Kidney glomerular epithelial cell (primary cell): ENCODE results near the gene NLK.

Experiments used
- DNase-seq: peaks from one replicate; lab custom pipeline; 2025; lab: John Stamatoyannopoulos, UW

Gene NLK

GRCh38 chr17:28113269-28113668 lies 70.8 kb downstream of the NLK start:
- DNase-seq: no peak

- DNase-seq: no peak
Observed at GRCh38 chr17:28115046-28115445, 72.6 kb downstream of the NLK start.

DNA sequence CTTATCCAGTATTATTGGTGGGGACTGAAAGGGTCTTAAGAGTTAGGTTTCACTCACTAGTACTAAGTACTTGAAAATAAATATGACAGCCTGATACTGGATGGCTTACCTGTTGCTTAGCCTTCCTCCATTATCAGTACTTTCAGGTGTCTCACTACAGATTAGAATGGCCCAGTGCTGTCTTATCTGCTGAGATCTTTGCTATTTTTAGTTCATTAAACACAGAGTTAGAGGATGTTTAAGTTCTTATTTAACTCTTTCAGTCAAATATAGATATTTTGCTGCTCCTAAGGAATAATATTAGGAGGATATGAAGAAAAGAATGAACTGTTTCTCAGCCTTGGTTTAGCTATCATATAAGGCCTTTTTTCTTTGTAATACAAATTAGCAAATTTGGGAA lies 74.8 kb downstream of the NLK start:
- no peak for DNase-seq

GRCh38 chr17:28118362-28118761 lies 75.9 kb downstream of the NLK start:
- no peak for DNase-seq

- no peak for DNase-seq
Observed at GRCh38 chr17:28119046-28119445, 76.6 kb downstream of the NLK start.

- no peak for DNase-seq
Observed at GRCh38 chr17:28119560-28119959, 77.1 kb downstream of the NLK start.

DNA sequence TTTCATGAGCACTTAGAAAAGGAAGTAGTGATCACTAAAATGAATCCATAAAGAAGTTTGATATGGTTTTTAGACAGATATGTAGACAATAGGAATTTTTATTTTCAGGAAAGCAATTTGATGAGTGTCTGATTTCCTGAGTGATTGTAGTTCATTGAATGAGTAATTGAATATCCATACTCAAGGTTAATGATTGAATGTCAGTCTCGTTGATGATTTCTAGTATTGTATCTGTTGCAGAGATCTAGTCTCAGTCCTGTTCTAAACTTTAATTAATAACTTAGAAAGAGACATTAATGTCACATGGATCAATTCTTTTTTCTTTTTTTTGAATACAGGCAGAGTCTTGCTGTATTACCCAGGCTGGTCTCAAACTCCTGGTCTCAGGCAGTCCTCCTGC lies 78.3 kb downstream of the NLK start:
- no peak for DNase-seq

DNA sequence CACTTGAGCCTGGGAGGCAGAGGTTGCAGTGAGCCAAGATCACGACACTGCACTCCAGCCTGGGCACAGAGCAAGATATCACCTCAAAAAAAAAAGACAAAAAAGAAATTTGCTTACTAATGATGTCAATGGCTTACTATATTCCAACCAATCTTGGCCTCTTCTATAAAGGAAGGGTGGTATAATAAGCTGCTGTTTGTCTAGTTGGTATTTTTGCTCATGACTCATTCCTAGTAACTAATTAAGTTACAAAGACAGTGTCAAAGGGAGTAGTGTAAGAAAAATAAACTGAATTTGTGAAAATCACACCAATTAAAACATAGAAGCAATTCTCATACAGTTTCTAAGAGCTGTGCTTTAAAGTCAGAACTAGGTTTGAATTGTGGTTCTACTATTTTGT lies 82.5 kb downstream of the NLK start:
- DNase-seq: peak; percentile 59

GRCh38 chr17:28125526-28126378 lies 83.3 kb downstream of the NLK start:
- peak; percentile 20 for DNase-seq

- DNase-seq: no peak
Observed at GRCh38 chr17:28127196-28127595, 84.7 kb downstream of the NLK start.

DNA sequence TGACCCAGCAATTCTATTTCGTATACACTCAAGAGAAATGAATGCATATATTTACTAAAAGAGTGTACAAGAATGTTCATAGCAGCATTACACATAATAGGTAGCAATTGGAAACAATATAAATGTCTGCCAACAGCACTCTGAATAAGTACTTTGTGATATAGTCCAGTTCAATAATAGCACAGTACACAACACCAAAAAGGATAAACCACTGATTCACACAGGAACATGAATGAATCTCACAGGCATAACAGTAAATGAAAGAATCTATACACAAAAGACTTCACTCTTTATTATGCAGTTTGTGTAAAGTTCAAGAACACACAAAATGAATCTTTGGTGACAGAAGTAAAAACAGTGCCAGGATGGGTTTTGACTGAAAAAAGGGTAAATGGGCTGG lies 86.3 kb downstream of the NLK start:
- no peak for DNase-seq

DNA sequence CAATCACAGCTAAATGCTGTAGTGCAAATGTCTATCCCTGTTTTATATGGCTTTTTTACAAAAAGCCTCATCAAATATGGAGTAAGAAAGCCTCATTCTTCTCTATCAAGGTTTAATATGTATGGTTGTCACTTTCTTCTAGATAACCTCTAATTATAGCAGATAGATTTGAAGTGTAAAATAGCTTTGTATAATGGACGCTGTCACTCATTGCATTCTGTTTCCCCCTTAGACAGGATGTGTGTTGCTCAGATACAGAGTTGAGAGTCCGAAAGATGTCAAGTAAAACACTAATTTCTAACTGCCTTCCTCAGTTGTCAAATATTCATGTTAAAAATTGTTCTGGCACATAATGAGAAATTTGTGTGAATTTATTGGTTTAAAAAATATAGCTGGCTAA lies 88.0 kb downstream of the NLK start:
- DNase-seq: no peak

DNA sequence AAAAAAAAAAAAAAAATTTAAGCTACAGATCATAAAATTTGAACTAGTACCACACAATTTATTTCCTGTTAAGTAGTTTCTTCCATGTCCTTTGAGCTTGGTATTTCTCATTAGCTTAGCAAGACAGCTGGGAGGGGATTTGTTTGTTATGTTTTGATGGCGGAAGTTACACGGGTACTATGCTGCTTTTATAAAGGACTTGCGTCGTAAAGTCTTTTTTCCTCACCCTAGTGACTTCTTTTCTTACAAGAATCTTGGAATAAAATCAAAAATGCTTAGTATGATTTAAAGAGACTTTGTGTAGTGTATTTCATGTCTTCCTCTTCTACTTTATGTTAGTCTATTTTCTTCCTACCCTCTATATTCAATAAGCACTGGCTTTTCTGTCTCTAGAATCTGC lies 89.1 kb downstream of the NLK start:
- no peak for DNase-seq

- peak; percentile 32 for DNase-seq
Observed at GRCh38 chr17:28133562-28133970, 91.1 kb downstream of the NLK start.

DNA sequence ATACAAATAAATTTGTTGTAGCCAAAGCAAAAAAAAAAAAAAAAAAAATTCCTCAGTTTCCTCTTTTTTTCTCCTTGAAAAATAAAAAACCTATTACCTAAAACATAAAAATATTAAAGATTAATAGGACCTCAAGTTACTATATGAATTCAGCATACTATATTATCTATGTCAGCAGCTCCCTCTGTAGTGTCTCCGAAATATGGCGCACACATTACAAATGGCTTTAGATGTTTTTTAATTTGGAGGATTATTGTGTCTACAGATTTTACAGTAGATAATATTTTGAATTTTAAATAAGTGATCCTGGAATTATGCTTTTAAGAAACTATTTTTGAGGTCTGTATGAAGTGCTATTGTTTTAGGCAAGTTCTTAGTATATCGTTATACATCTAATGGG lies 94.4 kb downstream of the NLK start:
- no peak for DNase-seq

DNA sequence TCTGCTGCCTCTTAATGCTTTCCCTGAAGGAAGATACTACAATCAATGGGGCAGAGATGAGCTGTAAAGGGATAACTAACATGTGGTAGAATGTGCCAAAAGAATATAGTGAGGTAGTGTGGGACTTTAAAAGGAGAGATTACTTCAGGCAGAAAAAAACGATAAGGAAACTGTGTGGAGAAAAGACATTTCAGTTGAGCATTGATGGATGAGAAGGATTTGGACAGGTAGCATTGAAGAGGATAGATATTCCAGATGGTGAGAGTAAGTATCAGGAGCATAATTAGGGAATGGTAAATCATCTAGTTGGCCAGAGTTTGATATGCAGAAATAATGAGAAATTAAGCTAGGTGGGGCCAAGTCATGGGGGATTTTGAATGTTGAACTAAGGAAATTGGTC lies 97.3 kb downstream of the NLK start:
- DNase-seq: no peak

DNA sequence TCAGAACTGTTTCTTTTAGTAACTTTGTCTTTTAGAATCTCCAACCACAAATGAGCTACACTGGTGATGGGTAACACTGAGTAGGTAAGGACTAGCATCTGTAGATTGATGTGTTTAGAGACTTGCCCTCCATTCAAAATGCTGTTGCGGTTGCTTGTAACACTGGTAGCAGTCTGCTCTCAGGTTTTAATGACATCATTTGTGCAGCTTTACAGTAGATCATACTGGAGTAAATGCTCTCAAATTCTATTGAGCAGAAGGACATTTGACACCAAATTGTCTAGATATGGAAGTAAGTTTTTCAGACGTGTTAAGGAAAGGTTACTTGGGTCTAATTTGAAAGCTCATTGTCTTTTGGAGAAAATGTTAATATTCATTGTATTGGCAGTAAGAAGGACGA lies 98.8 kb downstream of the NLK start:
- no peak for DNase-seq

GRCh38 chr17:28141773-28142172 lies 99.3 kb downstream of the NLK start:
- no peak for DNase-seq

GRCh38 chr17:28142305-28142704 lies 99.8 kb downstream of the NLK start:
- DNase-seq: no peak

DNA sequence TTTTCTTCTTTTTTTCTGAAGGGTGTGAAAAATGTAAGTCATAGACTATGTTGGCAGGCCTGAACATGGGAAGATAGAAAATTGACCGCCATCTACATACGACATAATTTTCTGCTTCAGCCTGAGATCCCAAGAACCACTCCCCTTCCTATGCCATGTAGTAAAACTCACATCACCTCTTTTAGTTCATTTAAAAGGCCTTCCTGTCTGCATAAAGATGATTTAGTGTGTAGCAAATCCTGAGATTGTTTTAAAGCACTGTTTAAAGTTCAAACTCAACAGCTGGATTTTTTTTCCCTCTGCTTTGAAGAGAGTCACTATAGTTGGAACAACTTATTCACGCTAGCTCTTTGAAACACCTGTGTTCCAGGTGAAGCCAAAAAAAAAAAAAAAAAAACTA lies 101.5 kb downstream of the NLK start:
- DNase-seq: no peak

DNA sequence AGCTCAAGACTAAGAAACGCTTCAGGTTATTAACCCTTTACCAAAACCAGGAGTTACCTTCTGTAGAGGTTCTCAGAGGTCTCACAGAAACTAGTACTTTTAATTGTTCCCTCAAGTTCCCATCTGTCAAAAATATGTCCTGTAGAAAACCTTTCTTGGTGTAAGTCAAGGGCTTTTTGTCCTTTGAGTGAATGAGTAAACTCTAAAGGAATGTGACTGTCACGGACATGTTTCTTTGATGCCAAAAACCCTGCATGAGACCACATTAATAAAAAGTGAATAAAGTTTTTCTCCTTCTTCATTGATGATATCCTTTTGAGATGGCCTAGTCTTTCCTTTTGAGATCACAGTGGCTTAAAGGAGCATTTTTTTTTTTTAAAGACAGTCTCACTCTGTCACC lies 102.9 kb downstream of the NLK start:
- no peak for DNase-seq

- no peak for DNase-seq
Observed at GRCh38 chr17:28147017-28147416, 104.5 kb downstream of the NLK start.

DNA sequence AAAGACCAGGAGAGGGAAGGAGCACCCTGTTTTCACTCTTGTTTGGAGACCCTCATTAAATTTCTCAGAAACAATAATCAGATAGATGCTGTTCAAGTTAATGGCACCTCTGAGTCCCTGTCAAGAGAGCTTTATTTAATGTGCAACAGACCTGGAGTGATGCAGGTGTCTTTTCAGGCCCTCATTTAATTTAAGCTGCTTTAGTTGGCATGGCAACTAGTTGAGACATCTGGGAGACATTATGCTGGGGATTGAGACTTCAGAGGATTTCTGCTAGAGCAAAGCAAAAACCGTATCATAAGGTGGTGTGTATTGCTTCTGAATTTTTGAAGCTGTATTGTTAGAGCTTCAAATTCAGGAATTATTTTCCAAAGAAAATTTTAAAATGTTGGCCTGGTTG lies 108.5 kb downstream of the NLK start:
- DNase-seq: no peak

DNA sequence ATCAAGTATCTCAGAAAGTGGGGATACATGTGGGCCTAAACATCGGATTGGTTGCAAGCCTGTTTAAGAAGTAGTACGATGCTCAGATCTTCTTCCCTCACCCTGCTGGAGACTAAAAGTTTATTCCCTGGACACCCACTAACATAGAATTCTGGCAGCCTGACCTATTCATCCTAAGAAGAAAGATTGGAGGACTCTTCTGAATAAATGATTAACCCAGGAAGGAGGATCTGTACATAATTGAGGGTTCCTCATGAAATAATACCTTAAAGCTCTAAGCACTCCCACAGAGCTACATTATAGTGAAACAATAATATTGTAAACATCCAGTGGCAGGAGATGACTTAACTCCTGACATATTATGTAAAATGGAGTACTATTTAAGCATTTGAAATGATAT lies 111.7 kb downstream of the NLK start:
- DNase-seq: no peak
